ENCODE results near the gene CERS6.

DNA sequence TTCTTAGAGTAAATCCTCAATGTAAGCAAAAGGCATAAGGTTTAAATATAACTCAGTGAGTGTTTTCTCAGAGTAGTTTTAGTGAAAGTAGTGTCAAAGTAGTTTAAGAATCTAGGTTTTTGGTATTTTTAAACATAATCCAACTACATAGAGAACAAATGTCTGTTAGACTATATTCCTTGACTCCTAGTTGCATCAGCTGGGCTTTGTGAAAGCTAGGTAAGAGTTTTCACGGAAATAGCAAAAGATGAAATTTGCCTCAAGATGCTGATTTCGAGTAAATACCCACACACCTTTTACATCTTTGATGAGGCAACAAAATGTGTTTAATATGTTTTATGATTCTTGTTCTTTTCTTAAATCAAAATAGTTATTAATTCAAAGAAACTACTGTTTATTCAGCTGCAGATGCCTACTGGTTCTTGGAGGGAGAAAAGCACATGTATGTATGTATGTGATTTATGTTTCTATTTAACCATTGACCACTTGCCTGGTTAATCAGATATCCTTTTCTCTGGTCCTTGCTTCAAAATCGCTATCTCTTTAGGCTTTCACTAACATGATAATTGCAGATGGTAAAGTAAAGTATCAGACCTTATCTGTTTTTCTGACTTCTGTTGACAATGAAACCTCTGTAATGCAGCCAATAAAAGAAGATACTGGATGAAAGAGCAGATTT lies 229.0 kb downstream of the CERS6 start:
- TF ChIP-seq POLR2AphosphoS5 (IDR thresholded peaks at IDR 0.05) = no peak
- TF ChIP-seq CTCF (IDR thresholded peaks at IDR 0.05) = no peak

Data from breast epithelium (tissue), 3 donors.